ENCODE data around the gene GRID1.

GRID1 gene

DNA sequence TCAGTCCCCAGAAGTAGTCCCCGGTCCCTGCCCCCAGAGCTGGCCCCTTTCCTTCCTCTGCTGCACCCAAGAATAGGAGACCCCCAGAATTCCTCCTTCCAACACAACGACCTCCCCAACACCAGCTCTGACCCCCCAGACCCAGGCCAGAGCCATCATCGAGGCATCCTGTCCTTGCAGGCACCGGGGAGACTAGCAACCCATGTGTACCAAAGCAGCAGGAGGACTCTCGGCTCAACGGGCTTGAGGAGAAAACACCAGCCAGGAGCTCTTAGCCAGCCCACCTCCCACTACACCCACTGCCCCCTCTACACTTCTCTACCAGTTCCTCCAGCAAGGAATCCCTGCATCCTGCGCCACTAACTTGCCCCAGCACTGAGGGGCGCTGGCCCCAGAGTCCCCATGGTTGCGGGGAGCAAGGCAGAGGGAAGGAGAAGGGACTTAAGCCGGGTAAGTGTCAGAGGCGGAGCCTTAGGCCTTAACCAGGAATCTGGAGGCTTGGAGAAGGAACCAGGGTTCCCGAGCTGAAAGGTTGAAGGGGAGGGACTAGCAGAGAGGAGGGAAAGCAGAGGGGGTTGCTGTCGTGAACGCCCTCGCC is 3.9 kb downstream of the GRID1 start:
- TF ChIP-seq, protein P1, sequence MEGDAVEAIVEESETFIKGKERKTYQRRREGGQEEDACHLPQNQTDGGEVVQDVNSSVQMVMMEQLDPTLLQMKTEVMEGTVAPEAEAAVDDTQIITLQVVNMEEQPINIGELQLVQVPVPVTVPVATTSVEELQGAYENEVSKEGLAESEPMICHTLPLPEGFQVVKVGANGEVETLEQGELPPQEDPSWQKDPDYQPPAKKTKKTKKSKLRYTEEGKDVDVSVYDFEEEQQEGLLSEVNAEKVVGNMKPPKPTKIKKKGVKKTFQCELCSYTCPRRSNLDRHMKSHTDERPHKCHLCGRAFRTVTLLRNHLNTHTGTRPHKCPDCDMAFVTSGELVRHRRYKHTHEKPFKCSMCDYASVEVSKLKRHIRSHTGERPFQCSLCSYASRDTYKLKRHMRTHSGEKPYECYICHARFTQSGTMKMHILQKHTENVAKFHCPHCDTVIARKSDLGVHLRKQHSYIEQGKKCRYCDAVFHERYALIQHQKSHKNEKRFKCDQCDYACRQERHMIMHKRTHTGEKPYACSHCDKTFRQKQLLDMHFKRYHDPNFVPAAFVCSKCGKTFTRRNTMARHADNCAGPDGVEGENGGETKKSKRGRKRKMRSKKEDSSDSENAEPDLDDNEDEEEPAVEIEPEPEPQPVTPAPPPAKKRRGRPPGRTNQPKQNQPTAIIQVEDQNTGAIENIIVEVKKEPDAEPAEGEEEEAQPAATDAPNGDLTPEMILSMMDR (conservative IDR thresholded peaks at IDR 0.05) = no peak

DNA sequence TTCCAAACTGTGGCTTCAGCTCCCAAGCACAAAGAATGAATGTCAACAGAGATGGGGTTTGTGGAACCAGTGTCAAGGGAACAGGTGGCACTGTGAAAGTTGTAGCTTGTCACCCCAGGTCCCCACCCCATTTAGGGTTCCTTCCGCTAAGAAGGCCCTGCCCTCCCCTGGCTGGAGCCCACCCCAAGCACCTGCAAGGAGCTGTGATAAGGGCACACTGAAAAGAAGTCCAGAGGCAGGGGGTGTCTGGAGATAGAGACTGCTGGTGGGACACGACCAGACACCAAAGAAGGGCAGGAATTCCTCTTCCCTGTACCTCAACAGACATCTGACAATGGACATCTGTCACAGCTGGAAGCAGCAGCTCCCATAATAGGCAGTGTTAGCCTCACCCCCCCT is 4.5 kb downstream of the GRID1 start:
- TF ChIP-seq, protein P1 (conservative IDR thresholded peaks at IDR 0.05) = no peak
- H3K27ac ChIP-seq = no peak overlapping the region

More for the DNA sequence above, 3.9 kb downstream of the GRID1 start:
- H3K27ac ChIP-seq = no peak overlapping the region; the same call in 1 of the 2 replicates

DNA sequence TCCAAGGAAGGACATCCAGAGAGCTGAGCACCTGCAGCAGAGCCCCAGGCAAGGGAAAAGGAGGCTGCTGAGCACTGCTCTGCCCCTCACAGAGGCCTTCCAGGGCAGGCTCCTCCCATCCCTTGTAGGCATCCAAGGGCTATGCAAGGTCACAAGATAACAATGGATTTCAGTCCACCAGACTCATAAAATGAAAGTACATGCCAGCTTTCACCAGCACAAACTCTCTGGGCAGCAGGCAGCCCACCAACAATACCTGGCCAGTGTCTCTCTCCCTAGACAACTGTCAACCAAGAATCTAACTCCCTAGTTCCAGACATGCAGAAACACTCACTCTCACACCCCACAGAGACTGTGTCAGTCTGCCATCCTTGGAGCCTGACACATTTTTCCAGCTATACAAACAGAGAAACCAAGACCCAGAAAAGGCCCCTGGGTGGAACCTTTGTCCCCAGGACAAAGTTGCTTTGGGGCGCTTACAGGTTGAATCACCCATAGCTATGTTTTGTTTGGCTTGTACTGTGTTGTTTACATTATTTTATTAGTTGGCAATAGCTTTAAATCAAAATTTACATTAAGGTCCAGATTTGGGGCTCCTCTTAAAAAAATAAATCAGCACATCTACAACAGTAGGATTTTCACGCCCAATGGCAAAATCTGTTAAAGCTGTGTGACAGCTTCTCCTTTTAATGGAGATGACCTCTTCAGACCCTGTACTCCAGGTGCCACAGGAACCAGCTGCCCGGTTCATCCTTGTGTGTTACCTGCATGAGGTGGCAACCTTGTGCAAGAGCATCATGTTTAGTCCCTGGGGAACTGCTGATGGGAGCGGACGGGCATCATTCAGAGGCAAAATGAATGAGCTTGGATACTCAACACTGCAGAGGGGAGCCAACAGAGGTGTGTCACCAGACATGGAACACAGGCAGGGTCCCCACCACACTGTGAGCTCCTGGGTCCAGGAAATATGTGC is 5.2 kb downstream of the GRID1 start:
- no peak overlapping the region for H3K27ac ChIP-seq
- TF ChIP-seq, protein P1 (conservative IDR thresholded peaks at IDR 0.05) = no peak

DNA sequence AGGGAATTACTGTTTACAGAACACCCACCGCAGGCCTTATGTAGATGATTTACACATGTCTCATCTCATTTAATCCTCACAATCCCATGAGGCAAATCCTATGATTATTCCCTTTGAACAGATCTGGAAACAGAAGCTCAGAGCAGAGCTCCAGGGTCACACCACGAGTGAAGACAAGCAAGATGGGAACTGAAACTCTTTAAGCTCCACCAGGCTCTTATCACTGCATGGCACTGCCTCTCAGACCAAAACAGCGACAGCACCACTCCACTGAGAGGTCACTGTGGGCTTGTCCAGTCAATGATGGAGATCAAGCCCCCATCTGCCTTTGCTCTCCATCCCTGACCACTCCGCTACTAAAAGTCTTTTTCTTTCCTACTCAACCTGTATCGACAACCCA is 5.9 kb downstream of the GRID1 start:
- TF ChIP-seq, protein P1 (conservative IDR thresholded peaks at IDR 0.05) = no peak
- no peak overlapping the region for H3K27ac ChIP-seq

DNA sequence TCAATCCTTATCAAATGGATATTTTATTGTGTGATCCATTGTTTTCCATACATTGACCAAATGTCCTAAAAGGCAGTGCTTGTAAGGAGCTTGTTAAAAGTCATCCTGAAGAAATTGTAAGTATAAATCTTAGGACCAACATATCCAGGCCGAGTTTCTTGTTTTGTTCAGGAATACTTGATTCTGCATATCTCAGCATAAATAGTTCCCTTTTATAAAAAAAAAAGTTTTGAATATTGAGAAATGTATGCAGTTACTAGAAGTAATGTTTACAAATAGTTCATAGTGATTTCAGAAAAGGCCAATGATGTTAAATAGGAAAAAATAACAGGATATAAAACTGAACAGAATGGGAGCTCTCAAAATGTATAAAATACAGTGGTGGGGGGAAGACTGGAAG is 6.6 kb downstream of the GRID1 start:
- no peak overlapping the region for H3K27ac ChIP-seq
- TF ChIP-seq, protein P1 (conservative IDR thresholded peaks at IDR 0.05) = no peak

DNA sequence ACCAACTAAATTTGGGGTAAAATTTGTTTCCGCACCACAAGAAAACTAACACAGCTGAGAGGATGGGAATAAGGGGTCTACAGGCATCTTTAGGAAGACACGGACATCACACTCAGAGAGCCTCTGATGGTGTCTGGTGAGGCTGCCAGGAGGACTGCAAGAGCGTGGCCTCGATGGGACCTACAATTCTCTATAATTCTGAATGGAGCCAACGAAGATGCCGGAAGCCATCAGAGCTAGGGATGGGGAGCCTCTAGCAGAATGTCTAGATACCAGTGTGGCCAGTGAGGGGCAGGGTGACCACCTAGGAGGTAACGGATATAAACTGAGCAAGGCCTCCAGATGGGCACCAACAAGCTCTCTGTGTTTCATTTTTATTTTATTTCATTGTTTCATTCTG is 7.5 kb downstream of the GRID1 start:
- TF ChIP-seq, protein P1 (conservative IDR thresholded peaks at IDR 0.05) = no peak
- no peak overlapping the region for H3K27ac ChIP-seq

DNA sequence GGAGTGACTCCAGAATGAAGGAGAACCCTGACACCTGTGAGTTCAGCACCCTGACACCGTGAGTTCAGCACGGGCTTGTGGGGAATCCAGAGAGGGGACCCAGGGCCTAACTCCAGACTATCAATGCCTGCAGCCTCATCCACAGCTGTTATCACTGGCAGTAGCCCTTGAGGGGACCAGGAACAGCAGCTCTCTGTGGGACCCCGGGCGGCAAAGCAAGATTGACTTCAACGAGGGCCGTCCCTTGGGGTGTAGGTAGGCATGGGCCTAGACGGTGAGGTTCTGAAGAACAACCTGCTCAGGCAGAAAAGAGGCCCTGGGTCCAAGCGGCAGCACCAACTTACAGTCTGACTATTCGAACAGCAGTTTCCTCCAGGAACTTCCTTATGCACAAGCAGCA is 8.9 kb downstream of the GRID1 start:
- no peak overlapping the region for H3K27ac ChIP-seq
- TF ChIP-seq, protein P1 (conservative IDR thresholded peaks at IDR 0.05) = no peak
